GM21529 (cell line): Measurements from ENCODE around the gene NOP14.
A peak's percentile ranks its signal among the peaks of the same experiment; 100 is the strongest.
"Not testable (repeated sequence)": the region's sequence is repeated elsewhere in the genome, so short reads cannot be mapped to it uniquely, and the experiment has no call there.

Experiments
- ATAC-seq: cut with Tn5 transposase; IDR thresholded peaks from one replicate; pipeline ENCODE4 v1.9.1; 2021; ENCODE audit not compliant: unreplicated experiment

The NOP14 gene

DNA sequence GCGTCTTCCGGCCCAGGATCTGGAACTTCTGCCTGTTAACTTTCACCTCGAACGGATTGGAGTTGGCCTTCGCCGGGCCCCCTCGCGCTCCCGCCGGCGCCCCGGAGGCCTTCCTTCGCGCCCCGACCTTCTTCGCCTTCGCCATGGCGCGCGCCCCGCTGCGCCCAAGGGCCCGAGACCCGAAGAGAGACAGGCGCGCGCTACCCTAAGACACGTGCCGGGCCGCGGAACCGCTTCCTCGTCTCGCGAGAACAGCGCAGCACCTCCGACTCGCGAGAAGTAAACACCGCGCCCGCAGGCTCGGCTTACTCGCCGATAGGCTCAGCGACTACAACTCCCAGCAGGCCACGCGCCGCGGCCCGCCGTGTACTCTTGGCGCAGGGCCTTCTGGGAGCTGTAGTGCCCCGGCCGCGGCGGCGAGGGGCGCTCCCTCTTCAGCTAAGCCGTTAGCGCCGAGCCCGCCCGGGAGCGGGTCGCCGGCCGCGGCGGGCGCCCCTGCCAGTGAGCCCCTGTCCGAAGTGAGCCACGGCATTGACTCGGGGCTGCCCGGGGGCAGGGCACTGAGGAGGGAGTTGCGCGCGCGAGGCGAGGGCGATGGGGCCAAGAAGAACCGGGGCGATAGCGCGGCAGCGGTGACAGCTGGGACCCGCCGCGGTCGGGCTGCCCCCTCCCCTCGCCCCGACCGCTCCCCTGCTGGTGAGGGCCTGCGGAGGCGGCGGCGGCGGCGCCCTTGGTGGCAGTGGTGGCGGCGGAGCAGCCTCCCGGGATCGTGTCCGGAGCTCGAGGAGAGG, at the start of gene NOP14, which contains the start of gene GRK4:
NOP14 (minus strand) TSS at position 232 of the 791 bp plus-strand sequence; CDS start at position 145, 87 bp downstream.
GRK4 (plus strand) TSS at position 397 of the 791 bp plus-strand sequence. CDS start 500 bp downstream, outside the sequence.
- peak; percentile 80 for ATAC-seq

DNA sequence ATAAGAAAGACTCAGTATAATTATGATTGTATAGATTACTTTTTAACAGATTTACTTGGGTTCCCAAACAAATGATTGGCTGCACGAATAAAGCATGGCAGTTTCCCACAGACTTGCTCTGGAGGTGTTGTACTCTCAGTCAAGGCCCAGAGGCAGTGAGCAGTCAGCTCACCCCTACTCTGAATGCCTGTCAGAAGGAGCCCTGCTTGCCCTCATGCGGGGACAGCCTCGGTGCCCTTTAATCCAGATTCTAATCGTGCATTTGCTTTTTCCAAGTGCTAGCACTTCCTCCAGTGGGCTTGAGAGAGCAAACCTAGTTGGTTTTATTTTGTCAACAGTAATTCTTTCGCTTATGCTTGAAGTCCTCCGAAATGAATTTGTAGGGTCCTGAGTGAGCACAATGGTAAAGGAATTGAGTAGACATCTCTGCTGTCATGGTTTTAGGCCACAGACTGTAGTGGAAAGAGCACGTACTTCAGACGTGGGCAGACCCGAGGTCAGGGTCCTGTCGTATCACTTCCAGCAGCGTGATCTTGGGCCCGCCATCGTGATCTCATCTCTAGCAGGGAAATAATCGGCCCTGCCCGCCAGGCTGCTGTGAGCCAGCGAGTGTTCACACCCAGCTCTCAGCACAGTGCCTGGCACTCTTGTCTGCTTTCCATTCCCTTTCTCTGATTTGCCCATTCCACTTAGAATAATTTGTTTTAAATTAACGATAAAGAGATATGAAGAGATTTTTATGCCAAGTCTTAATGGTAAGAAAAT, 48.4 kb upstream of the NOP14 start:
- no peak for ATAC-seq

DNA sequence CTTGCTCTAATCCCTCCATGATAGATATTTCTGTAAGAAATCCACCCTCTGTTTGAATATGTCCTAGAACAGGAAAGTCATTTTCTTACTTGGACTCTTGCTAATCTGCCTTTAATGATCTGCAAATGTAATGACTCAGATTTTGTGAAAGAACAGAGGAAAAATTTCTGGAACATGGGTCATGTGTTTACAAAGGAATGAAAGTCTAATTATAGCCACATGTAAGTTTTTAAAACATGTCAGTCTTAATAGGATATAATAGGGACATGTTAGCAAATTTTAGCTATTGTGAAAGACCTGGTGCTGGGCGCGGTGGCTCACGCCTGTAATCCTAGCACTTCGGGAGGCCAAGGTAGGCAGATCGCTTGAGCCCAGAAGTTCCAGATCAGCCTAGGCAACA, 47.8 kb upstream of the NOP14 start:
- ATAC-seq: no peak

DNA sequence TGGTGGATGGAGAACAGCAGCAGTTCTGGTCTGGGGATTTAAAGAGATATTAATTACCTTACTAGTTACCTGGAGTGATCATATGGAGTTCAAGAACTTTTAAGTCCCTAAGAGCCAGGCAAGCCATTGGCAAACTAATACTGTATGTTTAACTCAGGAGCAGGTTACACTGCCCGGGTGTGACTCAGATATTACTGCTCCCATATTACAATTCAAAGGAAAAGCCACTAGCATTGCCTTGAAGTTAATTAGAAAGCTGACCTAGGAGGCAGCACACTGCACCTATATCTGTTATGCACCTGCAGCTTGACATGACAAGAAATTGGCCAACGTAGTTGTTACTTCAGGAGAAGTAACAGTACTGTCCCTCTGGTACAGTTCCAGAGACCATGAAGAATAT, 47.4 kb upstream of the NOP14 start:
- no peak for ATAC-seq

DNA sequence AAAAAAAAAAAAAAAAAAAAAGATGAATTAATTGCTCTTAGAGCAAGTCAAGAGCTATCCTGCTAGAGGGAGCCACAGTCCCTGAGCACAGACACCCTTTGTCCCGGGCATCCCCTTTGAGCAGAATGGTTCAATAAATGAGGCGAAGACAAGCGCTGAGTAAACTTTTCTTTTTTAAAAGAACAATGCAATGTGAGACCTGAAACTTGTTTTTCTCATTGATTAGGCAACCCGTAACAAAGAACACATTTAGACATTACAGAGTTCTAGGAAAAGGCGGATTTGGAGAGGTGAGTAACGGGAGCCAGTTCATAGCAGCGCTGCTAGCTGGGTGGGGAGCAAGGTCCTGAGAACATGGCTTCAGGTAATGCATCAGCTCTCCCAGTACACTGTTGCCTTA, 46.2 kb upstream of the NOP14 start:
- ATAC-seq: no peak

DNA sequence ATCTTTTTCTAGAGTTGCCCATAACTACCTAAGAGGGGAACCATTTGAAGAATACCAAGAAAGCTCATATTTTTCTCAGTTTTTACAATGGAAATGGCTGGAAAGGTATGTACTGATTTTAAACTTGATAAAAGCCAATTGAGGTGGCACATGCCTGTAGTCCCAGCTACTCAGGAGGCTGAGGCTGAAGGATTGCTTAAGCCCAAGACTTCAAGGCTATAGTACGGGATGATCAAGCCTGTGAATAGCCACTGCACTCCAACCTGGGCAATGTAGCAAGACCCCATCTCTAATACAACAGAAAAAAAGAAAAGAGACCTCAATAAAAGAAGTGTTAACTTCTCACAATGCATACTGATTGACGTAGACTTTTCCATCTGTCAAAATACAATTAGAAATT, 44.5 kb upstream of the NOP14 start:
- ATAC-seq: no peak

DNA sequence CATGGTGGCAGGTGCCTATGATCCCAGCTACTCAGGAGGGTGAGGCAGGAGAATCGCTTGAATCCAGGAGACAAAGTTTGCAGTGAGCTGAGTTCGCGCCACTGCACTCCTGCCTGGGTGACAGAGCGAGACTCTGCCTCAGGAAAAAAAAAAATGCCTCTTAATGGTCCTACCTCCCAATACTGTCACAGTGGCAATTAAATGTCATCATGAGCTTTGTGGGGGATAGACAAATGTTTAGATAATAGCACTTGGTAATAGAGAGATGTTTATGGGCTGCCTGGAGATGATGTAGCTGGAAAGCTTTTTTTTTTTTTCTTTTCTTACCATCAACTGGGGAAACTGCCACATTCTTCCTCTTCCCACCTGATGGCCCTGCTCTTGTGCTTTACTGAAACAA, 33.2 kb upstream of the NOP14 start:
- no peak for ATAC-seq

DNA sequence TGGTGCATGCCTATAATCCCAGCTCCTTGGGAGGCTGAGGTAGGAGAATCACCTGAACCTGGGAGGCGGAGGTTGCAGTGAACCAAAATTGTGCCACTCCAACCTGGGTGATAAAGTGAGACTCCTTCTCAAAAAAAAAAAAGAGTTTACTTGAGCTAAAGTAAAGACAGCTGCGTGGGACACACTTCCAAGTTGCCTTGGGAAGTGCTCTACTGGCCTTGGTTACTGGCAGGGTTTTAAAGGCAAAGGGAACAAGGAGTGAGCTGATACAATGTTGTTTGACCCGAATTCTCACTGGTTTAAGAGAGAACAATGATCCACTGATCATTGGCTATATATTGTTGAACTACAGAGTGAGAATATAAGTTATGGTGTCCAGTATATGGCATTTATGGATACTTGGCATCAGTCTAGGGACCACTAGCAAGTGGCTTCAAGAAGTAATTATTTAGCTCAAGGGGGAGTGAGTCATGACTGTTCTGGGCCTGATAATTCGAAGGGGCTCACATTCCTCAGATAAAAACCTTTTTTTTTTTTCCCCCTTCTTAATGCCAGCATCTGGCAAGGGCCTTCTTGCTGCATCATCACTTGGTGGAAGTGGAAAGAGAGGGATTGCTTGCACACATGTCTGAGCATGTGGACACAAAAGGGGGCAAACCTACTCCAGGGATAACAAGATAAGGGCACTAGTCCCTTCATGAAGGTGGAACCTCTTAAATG, 32.5 kb upstream of the NOP14 start:
- ATAC-seq: no peak

DNA sequence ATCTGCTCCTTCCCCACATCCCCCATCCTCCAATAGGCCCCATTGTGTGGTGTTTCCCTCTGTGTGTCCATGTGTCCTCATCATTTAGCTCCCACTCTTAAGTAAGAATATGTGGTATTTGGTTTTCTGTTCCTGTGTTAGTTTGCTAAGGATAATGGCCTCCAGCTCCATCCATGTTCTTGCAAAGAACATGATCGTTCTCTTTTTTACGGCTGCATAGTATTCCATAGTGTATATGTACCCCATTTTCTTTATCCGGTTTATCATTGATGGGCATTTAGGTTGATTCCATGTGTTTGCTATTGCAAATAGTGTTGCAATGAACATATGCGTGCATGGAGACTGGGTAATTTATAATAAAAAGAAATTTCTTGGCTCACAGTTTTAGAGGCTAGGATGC, 31.7 kb upstream of the NOP14 start:
- ATAC-seq: no peak

DNA sequence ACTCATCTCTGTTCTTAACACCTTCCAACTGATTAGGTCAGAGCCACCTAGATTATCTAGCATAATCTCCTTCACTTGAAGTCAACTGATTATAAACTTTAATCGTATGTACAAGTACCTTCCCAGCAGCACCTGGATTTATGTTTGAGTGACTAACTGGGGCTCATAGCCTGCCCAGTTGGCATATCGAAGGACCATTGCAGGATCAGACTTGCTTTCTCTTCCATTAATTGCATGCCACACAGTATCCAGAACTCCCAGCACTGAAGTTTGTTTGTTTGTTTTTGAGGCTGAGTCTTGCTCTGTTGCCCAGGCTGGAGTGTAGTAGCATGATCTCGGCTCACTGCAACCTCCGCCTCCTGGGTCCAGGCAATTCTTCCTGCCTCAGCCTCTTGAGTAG, 28.0 kb upstream of the NOP14 start:
- no peak for ATAC-seq

DNA sequence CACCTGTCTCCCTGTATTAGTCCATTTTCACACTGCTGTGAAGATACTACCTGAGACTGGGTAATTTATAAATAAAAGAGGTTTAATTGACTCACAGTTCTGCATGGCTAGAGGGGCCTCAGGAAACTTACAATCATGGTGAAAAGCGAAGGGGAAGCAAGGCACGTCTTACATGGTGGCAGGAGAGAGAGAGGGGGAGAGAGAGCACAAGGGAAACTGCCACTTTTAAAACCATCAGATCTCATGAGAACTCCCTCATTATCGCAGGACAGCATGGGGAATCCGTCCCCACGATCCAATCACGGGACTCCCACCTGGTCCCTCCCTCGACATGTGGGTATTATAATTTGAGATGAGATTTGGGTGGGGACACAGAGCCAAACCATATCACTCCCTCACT, 20.5 kb upstream of the NOP14 start:
- ATAC-seq: not testable (repeated sequence)

DNA sequence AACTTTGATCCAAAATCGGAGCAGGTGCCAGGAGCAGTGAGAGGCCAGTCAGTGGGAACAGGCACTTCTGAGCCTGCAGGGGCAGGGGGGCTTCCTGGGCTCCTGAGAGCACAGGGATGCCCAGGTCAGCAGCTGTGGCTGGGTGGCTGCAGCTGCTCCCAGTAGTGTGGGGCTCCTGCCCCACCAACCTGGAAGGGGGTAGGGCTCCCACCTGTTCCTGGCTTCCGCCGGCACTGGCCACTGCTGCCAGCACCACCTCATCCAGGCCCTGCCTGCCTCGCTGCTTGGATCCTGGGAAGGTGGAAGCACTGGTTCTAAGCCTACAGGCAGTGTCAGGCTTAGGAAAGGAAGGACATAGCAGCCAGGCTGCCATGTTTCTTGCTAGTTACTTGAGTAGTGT, 18.8 kb upstream of the NOP14 start:
- ATAC-seq: no peak

DNA sequence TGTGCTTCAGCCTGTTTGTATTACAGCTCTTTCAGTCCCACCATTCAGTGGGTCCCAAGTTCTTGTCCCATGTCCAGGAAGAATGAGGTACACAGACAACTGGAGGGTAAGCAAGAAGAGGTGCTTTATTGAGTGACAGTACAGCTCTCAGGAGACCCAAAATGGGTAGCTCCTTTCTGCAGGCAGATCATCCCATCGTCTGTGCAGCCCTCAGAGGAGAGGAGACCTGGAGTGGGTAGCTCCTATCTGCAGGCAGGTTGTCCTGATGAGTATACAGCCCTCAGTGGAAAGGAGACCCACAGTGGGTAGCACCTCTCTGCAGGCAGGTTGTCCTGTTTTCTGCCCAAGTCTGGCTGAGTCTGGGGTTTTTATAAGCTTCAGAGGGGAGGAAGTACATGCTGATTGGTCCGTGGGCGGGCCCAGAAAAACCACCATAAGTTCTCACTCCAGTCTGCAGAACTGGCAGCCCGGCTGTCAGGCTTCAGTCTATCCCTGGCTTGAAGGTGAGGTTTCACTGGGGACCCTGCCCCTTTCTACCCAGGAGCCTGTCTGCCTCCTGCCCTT, 18.1 kb upstream of the NOP14 start:
- no peak for ATAC-seq

DNA sequence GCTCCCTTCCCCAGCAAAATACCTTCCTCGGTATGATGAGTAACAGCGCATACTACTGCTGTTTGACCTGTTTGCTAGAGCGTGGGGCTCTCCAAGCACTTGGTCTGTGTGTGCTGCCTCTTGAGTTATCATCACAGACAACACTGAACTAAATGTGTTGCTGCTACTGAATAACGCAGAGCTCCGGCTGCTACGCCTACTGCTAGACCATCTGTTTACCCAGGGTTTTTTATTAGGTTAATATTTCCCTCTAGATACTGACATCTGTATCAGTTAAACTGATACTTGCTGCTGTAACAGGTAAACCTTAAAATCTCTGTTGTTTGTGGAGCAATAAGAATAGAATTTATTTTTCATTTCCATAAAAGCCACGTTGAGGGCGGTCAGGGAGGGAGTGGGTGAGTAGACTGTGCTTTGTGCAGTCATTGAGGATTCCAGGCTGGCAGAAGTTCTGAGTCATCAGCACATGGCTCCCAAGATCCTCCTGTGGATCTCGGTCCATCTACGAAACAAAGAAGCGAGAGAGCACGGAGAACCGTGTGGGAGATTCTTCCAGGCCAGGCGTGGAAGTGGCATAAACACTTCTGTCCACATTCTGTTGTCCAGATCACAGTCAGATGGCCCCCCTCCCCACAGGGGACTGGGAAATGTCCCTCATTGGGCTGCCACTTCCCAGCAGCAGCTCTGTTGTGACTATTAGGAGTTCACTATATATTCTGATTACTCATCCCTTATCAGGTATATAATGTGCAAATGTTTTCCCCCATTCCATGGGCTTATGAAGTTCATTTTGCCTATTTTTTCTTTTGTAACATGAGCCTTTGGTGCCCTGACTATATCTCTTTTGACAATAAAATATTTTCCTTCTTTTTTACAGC, 14.2 kb upstream of the NOP14 start:
- no peak for ATAC-seq

DNA sequence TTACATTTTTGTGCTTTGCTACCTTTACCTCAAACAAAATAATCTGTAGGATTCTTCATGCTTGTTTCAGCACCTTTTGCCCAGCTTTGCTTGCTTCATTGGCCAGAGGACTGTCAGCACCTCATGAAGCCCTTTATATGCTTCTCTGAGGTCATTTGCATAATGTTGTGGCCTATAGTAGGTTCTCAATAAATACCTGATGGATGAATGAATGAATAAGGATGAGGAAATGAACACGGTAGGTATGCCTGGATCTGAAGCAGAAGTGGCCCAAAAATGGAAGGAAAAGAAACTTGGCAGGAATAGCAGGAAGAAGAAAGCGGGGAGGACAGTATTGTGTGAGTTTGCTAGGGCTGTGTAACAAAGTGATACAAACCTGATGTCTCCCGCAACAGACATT, 8.1 kb upstream of the NOP14 start:
- no peak for ATAC-seq

DNA sequence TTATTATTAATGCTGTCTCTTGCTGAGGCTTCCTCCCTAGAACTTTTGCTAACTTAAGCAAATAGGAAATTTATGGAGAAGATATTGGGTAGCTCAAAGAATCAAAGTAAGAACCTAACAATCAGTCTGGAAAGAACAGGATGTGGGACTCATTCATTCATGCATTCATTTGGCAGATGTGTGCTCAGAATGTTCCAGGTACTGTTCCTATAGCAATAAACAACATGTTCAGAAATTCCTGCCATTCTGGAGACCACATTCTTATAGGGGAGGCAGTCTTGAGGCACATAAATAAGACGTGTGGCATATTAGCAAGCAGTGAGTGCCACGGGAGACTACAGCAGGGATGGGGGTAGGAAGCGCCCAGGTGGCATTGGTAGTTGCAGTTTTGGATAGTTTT, 5.2 kb upstream of the NOP14 start:
- no peak for ATAC-seq

DNA sequence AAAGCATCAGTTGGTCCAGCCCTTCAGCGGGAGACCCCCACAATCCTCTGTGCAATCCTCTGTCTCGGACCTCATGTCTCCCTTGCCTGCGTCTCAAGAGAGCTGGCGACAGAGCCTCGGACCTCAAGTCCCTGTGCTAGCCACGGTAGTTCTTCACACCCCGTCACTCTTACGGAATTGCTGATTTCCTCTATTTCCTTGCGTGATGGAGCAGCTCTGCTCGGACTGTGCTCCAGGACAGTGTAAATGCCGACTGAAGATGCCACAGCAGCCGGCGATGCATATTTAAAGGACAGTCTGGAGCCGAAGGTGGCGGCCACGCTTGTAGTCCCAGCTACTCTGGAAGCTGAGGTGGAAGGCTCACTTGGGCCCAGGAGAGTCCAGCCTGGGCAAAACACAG, 2.1 kb upstream of the NOP14 start:
- no peak for ATAC-seq

DNA sequence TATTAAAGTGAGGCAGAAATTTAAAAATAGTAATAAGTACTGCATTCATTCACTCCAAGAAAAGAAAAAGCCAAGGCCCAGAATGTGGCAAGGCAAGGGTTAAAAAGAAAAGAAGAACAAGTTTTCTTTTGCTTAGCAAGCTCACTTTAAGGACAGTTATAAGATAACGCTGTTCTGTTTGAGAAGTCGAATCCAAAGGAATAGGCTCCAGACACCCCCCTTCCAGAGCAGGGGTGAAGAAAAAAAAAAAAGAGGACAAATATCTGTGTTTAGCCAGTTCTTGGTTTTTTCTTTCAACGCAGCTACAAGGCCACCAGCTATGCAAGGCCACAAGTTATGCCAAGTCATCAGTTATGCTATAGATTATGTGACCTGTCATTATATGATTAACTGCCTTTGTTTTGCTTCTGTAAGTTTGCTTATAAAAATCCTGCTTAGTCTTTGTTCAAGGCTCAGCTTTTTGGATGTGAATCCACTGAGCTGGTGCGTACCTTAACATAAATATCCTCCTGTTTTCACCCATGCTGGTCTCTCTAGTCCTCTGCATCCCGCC, 1.6 kb upstream of the NOP14 start:
- no peak for ATAC-seq

DNA sequence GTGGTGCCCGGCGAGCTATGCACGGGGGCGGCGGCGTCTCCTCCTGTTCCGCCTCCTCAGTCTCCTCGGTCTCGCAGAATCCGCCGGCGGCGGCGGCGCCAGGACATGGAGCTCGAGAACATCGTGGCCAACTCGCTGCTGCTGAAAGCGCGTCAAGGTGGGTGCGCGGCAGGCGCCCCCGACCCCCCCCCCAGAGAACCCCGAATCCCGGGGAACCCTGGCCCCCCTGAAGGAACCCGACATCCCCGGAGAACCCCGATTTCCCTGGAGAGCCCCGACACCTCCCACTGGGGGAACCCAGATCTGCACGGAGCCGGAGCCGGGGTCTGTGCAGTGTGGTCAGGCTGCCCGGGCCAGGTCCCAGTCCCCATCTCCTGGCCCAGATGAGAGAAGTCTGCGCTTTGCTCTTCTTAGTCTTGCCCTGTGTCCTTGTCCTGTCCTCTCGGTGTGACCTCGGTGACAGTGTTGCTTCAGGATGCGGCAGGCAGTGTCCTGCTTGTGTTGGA, 813 bp upstream of the NOP14 start:
- no peak for ATAC-seq

DNA sequence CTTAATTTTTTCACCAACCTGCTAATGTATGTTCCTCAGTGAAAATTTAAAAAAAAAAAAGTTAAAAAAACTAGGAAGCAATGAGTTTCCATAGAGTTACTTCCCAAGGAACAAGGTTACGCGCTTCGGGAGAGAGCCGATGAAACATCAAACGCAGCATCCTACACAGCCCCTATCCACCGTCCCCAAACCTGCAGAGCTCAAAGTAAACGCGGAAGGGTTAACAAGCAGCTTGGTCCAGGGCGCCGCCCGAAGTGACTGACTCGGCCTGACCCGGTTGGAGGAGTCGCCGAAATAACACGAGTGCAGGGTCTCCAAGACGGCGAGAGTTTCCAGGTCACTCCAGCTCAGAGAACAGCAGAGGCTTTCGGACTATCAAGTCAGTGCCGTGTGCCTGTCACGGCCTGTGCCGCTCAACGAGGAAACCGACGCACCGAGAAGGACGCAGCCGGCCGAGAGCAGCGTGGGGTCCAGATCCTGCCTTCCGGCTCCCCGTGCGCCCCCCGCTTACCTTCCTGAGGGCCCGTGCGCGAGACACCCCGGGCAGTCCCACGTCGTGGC, 512 bp downstream of the NOP14 start:
- ATAC-seq: peak; percentile 31
